Lower lobe of right lung (tissue), 2 donors: ENCODE results near the gene DPYD. TPM values are rescaled to one million over a fixed set of nuclear protein-coding genes. Genes with fewer than 3 reads are reported as not detected.
A peak's percentile ranks its signal among the peaks of the same experiment; 100 is the strongest.

Source experiments
- ATAC-seq, 2 donors: fragments of 200-7000 bp; cut with Tn5 transposase; one replicate each; pipeline ENCODE4 v1.9.1; 2020 to 2022; ENCODE audit warnings: mild to moderate bottlenecking in 2 of 2, moderate library complexity in 2 of 2
- DNase-seq: peaks from one replicate; pipeline ENCODE4 v3.0.0-alpha.2; 2020
- H3K27ac ChIP-seq: fragments of 200-600 bp; one replicate; pipeline ENCODE4 v1.8.0; 2022
- H3K27me3 ChIP-seq: fragments of 200-600 bp; one replicate; pipeline ENCODE4 v1.8.0; 2022; ENCODE audit warnings: low read depth
- H3K36me3 ChIP-seq: fragments of 200-600 bp; one replicate; pipeline ENCODE4 v1.8.0; 2022; ENCODE audit warnings: mild to moderate bottlenecking
- H3K4me1 ChIP-seq: fragments of 200-600 bp; one replicate; pipeline ENCODE4 v1.8.0; 2022
- H3K4me3 ChIP-seq: fragments of 200-600 bp; one replicate; pipeline ENCODE4 v1.8.0; 2022; ENCODE audit warnings: mild to moderate bottlenecking
- H3K9me3 ChIP-seq: fragments of 200-600 bp; one replicate; pipeline ENCODE4 v1.8.0; 2022
- intact Hi-C: fragments of 100-400 bp; cut with DNase I; formaldehyde crosslinking; loops from one replicate; pipeline ENCODE4 v1.11.0; 2022
- total RNA-seq: library from RNA; stranded (reverse); fragmentation: NEBNext Ultra II Directional; extraction: Animal tissue kit (Norgen Biotek cat#: 25700); gene quantifications from one replicate; pipeline ENCODE4 v1.2.1, GENCODE V29; 2021
- TF ChIP-seq, protein P1 (sequence below): fragments of 200-600 bp; IDR thresholded peaks from one replicate; pipeline ENCODE4 v1.8.0; 2022; ENCODE audit warnings: antibody characterized with exemption, mild to moderate bottlenecking
- donor health status: DM: no; HTN: yes; CAD: no; lungs with severe emphysema.

DPYD gene
- total RNA-seq, 1 donor from 2014 or later, result 91.9 TPM

DNA sequence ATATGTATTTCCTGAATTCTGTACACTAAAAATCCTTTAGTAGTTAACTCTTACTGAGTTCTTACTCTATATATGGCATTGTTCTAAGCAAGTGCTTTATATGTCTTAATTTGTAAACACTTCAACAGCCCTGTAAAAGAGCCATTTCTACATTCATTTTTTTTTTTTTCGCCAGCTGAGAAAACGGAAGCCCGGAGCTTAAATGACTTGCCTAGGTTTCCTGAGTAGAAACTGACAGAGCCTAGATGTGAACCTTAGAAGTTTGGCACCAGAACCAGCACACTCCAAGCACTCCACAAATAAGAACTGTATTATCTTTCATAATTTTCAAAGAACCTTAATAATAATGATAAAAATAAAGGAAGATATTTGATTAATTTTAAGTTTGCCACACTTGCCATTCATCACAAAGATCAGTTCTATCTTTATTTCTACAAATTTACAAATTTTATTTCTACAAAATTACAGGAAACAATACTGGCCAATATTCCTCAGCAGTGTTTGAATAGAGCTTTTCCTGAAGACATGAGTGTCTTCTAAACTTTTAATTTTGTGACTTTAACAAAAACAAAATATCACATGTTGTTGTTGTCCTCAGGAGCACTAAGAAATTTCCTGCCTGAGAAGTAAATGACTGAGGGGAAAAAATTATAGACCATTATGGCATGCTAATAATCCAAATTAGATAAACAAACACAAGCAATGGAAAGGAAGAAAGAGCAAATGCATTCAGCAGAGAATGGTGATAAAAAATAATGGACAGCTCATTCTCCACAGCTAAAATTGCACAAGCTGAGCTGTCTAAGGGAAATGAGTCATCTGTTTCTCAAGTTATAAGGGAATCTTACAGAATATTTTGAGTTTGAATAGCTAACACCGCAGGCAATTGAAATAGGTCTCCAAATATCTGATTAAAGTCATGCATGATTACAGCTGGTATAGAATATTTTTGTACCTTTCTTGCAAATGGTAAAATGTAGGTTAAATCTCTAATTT is 71.2 kb downstream of the DPYD start:
- intact Hi-C loops, result no loop called here
- H3K27ac ChIP-seq, result peak overlapping the region; percentile 18
- peak; percentile 50 to 74 for ATAC-seq
- H3K27me3 ChIP-seq, result no peaks in the 10 kb centered on the region
- H3K36me3 ChIP-seq, result no peaks in the 10 kb centered on the region
- H3K4me3 ChIP-seq, result no peak overlapping the region
- TF ChIP-seq, protein P1, sequence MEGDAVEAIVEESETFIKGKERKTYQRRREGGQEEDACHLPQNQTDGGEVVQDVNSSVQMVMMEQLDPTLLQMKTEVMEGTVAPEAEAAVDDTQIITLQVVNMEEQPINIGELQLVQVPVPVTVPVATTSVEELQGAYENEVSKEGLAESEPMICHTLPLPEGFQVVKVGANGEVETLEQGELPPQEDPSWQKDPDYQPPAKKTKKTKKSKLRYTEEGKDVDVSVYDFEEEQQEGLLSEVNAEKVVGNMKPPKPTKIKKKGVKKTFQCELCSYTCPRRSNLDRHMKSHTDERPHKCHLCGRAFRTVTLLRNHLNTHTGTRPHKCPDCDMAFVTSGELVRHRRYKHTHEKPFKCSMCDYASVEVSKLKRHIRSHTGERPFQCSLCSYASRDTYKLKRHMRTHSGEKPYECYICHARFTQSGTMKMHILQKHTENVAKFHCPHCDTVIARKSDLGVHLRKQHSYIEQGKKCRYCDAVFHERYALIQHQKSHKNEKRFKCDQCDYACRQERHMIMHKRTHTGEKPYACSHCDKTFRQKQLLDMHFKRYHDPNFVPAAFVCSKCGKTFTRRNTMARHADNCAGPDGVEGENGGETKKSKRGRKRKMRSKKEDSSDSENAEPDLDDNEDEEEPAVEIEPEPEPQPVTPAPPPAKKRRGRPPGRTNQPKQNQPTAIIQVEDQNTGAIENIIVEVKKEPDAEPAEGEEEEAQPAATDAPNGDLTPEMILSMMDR, result no peak
- H3K9me3 ChIP-seq, result no peaks in the 10 kb centered on the region
- peaks cover 24% of the 10 kb centered on the region for H3K4me1 ChIP-seq
- DNase-seq, result no peak

DNA sequence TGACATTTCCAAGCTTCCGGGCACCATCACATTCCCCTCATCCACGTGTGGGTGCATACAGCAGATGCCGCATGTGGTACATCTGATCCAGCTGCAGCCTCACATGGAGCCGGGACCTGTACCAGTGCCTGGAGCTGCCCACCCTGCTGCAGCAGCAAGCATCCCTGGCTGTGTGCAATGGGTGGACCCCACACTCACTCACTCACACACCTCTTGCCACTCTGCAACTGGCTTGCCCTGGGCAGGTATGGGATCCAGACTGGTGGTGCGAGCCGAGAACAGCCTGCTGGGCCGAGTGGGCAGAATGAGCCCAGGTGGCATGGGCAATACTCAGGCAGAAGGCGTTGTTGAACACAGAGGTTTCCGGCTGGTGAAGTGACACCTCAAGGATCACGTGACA is 75.0 kb downstream of the DPYD start:
- H3K27ac ChIP-seq, result no peak overlapping the region
- TF ChIP-seq, protein P1, result no peak
- H3K4me3 ChIP-seq, result no peak overlapping the region
- no peaks in the 10 kb centered on the region for H3K27me3 ChIP-seq
- peaks cover 24% of the 10 kb centered on the region for H3K4me1 ChIP-seq
- DNase-seq (no peak), ATAC-seq (no peak)
- no peaks in the 10 kb centered on the region for H3K9me3 ChIP-seq
- H3K36me3 ChIP-seq, result no peaks in the 10 kb centered on the region
- intact Hi-C loops, result no loop called here

DNA sequence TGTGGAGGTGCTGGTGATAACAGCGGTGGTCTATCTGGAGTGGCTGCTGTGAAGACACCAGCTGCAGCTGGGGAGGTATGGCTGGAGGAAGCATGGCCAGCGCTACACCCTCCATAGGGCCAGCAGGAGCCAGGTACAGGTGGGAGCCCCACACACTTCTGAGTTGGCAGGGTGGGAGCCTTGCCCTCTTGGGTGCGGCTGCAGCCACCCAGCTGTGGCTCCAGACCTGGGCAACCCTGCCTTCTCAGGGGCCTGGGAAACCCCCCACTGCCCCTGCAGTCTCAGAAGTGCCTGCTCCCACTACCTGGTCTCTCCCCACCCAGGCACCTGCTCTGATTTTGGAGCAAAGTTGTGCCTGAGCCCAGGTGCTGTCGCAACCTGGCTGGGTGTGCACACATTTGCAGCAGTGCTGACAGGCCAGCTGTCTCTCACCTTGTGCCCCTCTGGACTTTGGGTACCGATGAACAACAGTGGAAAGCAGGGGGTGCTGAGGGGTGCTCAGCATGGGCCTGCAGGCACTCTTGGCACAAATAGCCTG is 76.2 kb downstream of the DPYD start:
- Histone ChIP-seq H3K4me1 (peaks cover 12% of the 10 kb centered on the region), H3K36me3 (no peaks in the 10 kb centered on the region), H3K9me3 (no peaks in the 10 kb centered on the region), H3K4me3 (no peak overlapping the region), H3K27ac (no peak overlapping the region), H3K27me3 (no peaks in the 10 kb centered on the region)
- ATAC-seq, result peak in 1 of 2 donors; percentile 41
- TF ChIP-seq, protein P1, result no peak
- no peak for DNase-seq
- intact Hi-C loops, result no loop called here

DNA sequence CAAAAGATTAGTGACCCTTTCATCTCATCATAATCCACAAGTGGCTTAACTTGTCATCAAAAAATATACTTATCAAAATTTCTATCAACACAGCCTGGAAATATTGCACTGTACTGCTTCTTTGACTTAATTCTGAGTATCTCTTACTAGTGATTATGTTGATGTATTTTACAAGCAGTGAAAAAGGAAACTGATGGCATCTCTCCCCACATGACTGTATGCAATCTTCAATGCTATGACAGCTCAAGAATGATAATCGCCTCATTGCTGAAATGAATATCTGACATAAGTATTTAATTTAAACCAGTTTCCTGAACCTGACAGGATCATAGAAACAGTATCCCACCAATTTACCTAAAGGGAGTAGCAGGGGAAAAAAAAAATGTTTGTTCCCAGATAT is 79.5 kb downstream of the DPYD start:
- Histone ChIP-seq H3K27ac (no peak overlapping the region), H3K4me1 (no peaks in the 10 kb centered on the region), H3K27me3 (no peaks in the 10 kb centered on the region), H3K4me3 (no peak overlapping the region), H3K9me3 (no peaks in the 10 kb centered on the region), H3K36me3 (no peaks in the 10 kb centered on the region)
- no peak for ATAC-seq
- DNase-seq, result no peak
- intact Hi-C loops, result no loop called here
- TF ChIP-seq, protein P1, result no peak

DNA sequence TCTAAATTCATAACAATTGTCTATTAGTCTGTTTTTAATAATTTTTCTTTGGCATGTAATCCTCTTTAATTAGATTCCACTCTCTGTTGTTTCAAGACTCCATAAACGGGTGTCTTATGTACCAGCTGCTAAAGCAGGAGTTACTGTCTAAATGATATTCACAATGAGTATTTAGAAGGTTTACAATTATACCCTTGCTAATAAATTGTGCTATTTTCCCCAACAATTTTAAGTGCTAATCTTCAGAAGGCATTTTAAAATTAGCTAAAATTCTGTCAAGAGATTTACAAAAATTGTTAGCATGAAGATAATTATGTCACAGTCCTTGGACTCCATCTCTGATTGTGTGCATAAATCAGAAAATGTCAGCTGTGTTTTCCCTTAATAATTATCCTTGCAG is 83.7 kb downstream of the DPYD start:
- Histone ChIP-seq H3K4me1 (no peaks in the 10 kb centered on the region), H3K36me3 (no peaks in the 10 kb centered on the region), H3K4me3 (no peak overlapping the region), H3K27ac (no peak overlapping the region), H3K27me3 (no peaks in the 10 kb centered on the region), H3K9me3 (no peaks in the 10 kb centered on the region)
- ATAC-seq (no peak), DNase-seq (no peak)
- TF ChIP-seq, protein P1, result no peak
- intact Hi-C loops, result no loop called here
